Stimulated activated CD4-positive, alpha-beta T cell treated with anti-CD3 and anti-CD28 coated beads, Interleukin-1b, Interleukin-23, amount 100 ng/mL, for 1 hour (primary cell): ENCODE data around the gene EGLN3.

Source experiments
- DNase-seq, 2 donors: peaks; one replicate each; pipeline ENCODE4 v3.0.0-alpha.2; 2020; ENCODE audit warnings: low read depth in 2 of 2

The EGLN3 gene

DNA sequence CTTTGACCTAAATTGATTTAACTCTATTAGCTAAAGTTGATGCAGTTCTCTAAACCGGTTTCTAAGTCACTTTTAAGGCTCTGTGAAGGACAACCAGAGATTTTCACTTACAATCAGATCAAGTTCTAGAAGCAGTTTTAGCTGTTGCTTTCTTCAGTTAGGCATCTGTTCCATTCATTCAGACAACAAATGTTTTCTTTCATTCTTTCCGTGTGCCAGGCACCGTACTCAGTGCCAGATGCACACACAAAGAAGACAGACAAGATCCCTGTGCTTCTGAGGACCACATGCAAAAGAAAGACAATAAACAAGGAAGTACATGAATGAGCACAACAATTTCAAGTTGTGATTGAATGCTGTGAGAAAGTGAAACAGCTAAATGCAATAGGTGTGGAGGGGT, 11.1 kb upstream of the EGLN3 start:
- DNase-seq, result no peak

GRCh38 chr14:33959692-33960151, 8.8 kb upstream of the EGLN3 start:
- no peak for DNase-seq

DNA sequence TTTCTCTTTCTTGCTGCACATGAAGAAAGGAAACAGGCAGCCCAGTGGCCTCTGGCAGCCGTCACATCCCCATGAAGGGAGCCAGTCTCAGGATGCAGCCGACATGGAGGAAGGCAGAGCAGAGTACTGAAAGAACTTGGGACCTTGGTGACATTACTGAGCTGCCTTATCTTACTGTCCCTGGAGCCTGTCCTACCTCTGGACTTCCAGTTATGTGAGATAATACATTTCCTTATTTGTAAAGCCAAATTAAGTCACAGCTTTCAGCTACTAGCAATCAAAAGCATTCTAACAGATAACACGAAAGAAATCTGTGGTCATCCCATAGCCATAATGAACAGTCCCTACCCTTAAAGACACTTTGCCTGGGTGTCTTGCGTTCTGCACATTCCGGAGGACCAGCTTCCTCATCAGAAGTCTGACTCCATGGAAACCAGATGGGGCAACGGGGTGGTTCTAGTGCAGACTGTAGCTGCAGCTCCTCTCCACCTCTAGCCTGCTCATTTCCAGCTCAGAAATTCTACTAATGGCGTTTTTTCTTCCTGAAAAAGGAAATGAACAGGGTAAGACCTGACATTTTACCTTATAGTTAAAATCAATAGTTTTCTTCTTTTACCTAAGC, 7.8 kb upstream of the EGLN3 start:
- no peak for DNase-seq

- no peak for DNase-seq
Measured at GRCh38 chr14:33957993-33958392, 7.1 kb upstream of the EGLN3 start.

DNA sequence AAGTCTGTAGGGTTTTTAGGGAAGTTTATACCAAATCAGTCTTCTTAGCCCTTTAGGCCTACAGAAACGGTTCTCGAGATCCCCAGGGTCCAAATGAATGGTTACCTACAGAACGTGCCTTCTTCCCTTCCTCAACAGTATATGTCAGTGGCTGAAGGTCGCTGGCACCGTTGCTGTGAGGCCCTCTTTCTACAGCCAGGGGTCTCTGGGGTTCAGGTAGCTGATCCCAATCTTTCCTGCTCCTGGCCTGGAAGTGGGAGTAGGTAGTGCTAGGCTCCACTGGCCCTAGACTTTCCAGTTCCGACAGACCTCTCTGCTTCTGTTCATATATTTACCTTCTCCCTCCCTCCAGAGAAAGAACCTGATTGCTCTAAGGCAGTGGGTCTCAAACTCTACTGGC, 6.4 kb upstream of the EGLN3 start:
- DNase-seq, result no peak

GRCh38 chr14:33956640-33957039, 5.8 kb upstream of the EGLN3 start:
- DNase-seq, result no peak

GRCh38 chr14:33954016-33954598, 3.2 kb upstream of the EGLN3 start:
- no peak for DNase-seq

DNA sequence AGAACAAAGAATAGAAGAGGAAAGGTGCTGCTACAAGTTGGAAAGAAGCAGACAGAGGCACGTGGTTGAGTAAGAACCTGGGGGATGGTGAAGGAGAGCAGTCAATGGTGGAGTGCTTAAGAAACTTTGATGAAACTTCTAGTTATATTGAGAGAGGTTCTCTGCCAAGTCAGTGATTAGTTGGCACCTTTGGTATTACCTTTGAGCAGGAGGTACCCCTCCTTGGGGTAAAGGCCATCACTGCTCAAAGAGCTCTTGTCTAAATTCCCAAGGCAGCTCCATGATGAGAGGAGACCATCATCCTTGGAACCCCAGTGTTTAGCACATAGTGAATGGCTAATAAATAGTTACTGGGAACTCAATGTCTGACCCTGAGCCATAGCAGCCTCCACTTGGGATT, 1.7 kb upstream of the EGLN3 start:
- no peak for DNase-seq

GRCh38 chr14:33951183-33951840, 438 bp upstream of the EGLN3 start:
- DNase-seq, result no peak

- DNase-seq, result no peak
Measured at GRCh38 chr14:33949411-33949893, 1.4 kb downstream of the EGLN3 start.

DNA sequence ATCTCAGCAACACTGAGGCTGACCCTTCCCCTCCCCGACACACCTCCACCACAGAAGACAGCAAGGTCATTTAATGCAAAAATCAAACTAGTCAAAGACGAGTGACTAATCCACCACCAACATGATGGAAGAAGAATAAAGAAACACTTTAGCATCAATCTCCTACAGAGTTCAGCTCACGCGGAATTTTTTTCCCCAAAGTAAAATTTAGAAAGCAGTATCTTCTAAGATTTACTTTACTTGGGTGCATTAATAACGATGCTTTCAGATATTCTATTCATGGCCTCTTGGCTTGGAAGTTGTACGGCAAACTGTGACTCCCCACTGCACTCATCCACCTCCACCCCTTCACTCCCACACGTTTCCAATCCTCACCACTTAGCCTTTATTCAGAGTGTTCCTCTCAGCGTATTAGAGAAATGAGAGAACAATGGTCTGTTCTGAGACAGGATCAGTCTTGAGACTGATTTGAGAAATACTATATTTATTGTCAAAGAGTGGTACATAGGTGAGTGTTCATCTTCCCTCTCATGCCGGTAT, 1.9 kb downstream of the EGLN3 start:
- no peak for DNase-seq

DNA sequence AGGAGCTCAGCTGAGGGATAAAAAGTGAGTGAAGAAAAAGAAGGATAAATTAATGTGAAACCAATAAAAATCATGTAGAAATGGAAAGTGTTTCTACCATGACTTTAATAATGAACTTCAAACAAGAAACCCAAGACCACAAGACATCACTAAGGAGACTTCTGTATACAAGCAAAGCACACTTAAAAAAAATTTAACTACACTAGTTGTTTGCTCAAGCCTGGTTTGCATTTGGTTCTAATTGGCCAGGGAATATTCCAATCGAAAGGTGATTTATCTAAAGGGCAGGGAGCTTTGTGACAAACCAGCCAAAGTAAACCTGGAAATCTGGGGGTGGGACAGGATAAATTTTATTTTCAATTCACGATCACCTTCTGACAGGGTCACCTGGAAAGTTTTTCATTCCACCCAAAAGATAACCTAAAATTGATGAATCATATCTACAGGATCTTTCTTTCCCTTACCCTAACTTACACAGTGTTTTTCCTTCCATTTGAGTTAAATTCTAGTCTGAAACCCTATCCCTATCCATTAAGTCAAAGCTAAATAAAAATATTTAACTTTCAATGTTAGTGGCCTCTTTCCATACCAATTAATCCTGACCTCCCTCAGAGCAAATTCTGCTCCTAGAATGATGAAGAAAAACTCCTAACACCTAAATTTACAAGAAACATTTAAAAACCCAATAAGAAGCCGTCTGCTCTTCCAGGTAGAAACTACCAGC, 2.6 kb downstream of the EGLN3 start:
- no peak for DNase-seq

DNA sequence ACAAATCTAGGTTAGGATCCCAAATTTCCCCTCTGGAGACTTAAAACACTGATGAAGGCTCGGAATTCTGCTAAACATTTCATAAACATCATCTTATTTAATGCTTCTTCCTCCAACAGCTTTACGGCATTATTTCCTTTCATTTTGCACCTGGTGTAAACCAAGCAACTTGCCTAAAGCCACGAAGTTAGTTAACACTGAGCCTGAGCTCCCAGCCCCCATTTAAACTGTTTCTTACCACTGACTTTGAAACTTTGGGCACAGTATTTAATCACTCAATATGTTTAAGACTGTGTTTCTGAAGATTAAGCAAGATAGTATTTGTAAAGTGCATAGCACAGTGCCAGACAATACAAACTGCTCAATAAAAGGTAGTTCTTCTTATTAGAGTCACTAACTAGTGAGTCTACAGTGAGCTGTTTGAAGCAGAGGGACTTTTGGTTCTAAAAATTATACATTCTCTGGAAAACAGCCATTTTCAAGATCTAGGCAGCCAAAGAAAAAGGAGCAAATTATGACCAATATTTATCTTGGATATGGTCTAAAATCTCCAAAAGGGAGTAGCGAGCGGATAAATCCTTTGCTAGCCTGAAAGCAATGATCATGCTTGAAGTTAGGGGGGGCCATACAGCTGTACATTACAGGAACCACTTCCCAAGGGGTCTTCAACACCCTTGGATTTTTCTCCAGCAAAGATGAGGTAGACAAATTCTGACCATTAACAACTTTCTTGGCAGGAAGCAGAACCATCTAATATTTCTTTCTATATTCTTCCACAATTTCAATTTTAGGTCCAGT, 4.0 kb downstream of the EGLN3 start:
- no peak for DNase-seq

- DNase-seq, result no peak
Measured at GRCh38 chr14:33945210-33946088, 5.4 kb downstream of the EGLN3 start.

DNA sequence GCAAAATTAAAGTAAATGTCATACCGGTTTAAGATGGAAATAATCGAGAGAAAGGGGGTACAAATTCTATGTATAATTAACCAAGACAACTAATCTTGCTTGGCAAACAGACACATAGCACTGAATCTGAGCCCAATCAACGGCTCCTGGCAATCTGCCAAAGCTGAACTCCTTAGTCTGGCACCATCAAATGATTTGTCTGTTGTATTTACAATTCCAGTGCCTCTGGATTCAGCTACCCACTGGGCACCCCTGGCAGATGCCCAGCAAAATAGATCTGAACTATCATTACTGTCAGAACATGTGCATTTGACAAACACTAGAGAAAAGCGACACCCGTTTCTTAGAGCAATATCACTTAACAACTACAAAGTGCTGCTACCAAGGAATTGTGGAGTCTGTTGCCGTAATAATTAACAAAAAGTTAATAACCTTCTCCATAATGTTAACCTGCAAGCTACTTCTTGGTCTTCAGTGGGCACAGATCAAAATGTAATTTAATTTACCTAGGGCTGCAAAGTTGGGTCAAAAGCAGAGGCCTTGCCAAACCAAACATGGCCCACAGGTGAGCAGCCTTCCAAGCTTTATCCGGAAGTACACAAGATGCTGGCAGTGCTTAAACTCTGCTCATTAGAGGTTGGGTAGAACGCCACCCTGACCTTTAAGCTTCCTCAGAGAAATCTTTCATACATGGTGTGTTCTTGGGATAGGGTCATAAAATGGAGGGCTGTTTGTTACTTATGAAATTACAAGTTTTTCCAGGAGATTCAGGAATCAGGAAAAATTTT, 7.6 kb downstream of the EGLN3 start:
- no peak for DNase-seq

GRCh38 chr14:33941718-33942117, 9.2 kb downstream of the EGLN3 start:
- DNase-seq, result no peak

- no peak for DNase-seq
Measured at GRCh38 chr14:33940561-33941011, 10.3 kb downstream of the EGLN3 start.

- DNase-seq, result no peak
Measured at GRCh38 chr14:33938131-33938949, 12.5 kb downstream of the EGLN3 start.

- DNase-seq, result no peak
Measured at GRCh38 chr14:33936391-33936790, 14.5 kb downstream of the EGLN3 start.
